ENCODE results near the gene LEFTY1.
A peak's percentile ranks its signal among the peaks of the same experiment; 100 is the strongest.
"Not testable (repeated sequence)": the region's sequence is repeated elsewhere in the genome, so short reads cannot be mapped to it uniquely, and the experiment has no call there.

Gene LEFTY1

GRCh38 chr1:225887554-225888288 is 1.2 kb downstream of the LEFTY1 start:
- DNase-seq, result not testable (repeated sequence)

- no peak for DNase-seq
Observed at GRCh38 chr1:225887030-225887314, 2.0 kb downstream of the LEFTY1 start.

GRCh38 chr1:225886159-225887029 is 2.6 kb downstream of the LEFTY1 start:
- no peak for DNase-seq

GRCh38 chr1:225885336-225885735 is 3.6 kb downstream of the LEFTY1 start:
- DNase-seq, result no peak

- no peak for DNase-seq
Observed at GRCh38 chr1:225883616-225884265, 5.2 kb downstream of the LEFTY1 start.

GRCh38 chr1:225882694-225883615 is 6.0 kb downstream of the LEFTY1 start:
- DNase-seq, result peak; percentile 23

GRCh38 chr1:225881959-225882693 is 6.8 kb downstream of the LEFTY1 start, which contains the start of gene TMEM63A:
Gene TMEM63A (minus strand): TSS chr1:225882380. CDS start chr1:225877580, 4,800 bp downstream.
- DNase-seq, result peak; percentile 81

GRCh38 chr1:225881081-225881958 is 7.6 kb downstream of the LEFTY1 start:
- peak; percentile 23 for DNase-seq

- no peak for DNase-seq
Observed at GRCh38 chr1:225880636-225881035, 8.3 kb downstream of the LEFTY1 start.

- DNase-seq, result no peak
Observed at GRCh38 chr1:225880222-225880588, 8.7 kb downstream of the LEFTY1 start.

- no peak for DNase-seq
Observed at GRCh38 chr1:225879521-225880221, 9.3 kb downstream of the LEFTY1 start.

- DNase-seq, result no peak
Observed at GRCh38 chr1:225878282-225878681, 10.7 kb downstream of the LEFTY1 start.

GRCh38 chr1:225877580-225877979 is 11.4 kb downstream of the LEFTY1 start:
- DNase-seq, result peak; percentile 19

GRCh38 chr1:225876900-225877510 is 11.9 kb downstream of the LEFTY1 start:
- DNase-seq, result no peak

- no peak for DNase-seq
Observed at GRCh38 chr1:225875044-225875815, 13.7 kb downstream of the LEFTY1 start.

- no peak for DNase-seq
Observed at GRCh38 chr1:225874431-225874830, 14.5 kb downstream of the LEFTY1 start.

GRCh38 chr1:225873281-225873850 is 15.6 kb downstream of the LEFTY1 start:
- no peak for DNase-seq

- no peak for DNase-seq
Observed at GRCh38 chr1:225872075-225872430, 16.9 kb downstream of the LEFTY1 start.
